H1 (cell line): ENCODE data around the gene CTNND2. TPM values are rescaled to one million over a fixed set of nuclear protein-coding genes. Genes with fewer than 3 reads are reported as not detected.

Source experiments
- CTCF ChIA-PET: fragments of 300-600 bp; sonication (Branson Sonifier 250); formaldehyde crosslinking; loops from one replicate; lab custom pipeline; 2021; ENCODE audit not compliant: partially characterized antibody; lab: Charles Lee
- POLR2A ChIA-PET: fragments of 300-600 bp; sonication (Branson Sonifier 250); formaldehyde crosslinking; loops from one replicate; lab custom pipeline; 2021; ENCODE audit warnings: inconsistent platforms; ENCODE audit not compliant: partially characterized antibody; lab: Charles Lee
- DNase-seq, 2 experiments: peaks; one replicate each; pipeline versions ENCODE4 v3.0.0 to v3.0.0-alpha.2; 2010 to 2022; ENCODE audit warnings: low spot score in 2 of 2, low read depth in 1 of 2, mixed read lengths in 1 of 2
- FAIRE-seq: peaks from 2 replicates; lab custom pipeline; 2011; peaks lifted over from hg19 to GRCh38; lab: Jason Lieb, UNC
- H2AFZ ChIP-seq: 2 replicates; pipeline ENCODE4 v1.8.1; 2012; ENCODE audit warnings: low read length, inconsistent platforms
- H2AK5ac ChIP-seq: 2 replicates; pipeline ENCODE4 v1.6.1; 2013; ENCODE audit warnings: low read depth, low read length
- H2BK120ac ChIP-seq: replicated peaks from 2 replicates; pipeline ENCODE3; 2013; ENCODE audit warnings: low read depth, low read length, inconsistent platforms
- H2BK12ac ChIP-seq: 2 replicates; pipeline ENCODE4 v1.6.1; 2013; ENCODE audit warnings: low read depth, low read length
- H2BK15ac ChIP-seq: 2 replicates; pipeline ENCODE4 v1.6.1; 2013; ENCODE audit warnings: low read length
- H2BK20ac ChIP-seq: 2 replicates; pipeline ENCODE4 v1.6.1; 2013; ENCODE audit warnings: low read length
- H2BK5ac ChIP-seq: 2 replicates; pipeline ENCODE4 v1.6.1; 2013; ENCODE audit warnings: low read depth, low read length
- H3K14ac ChIP-seq: 2 replicates; pipeline ENCODE4 v1.6.1; 2013; ENCODE audit warnings: inconsistent platforms; ENCODE audit not compliant: insufficient read length
- H3K18ac ChIP-seq: 2 replicates; pipeline ENCODE4 v1.6.1; 2013; ENCODE audit warnings: low read length; ENCODE audit errors: extremely low read depth
- H3K23ac ChIP-seq: 2 replicates; pipeline ENCODE4 v1.6.1; 2013; ENCODE audit warnings: inconsistent platforms; ENCODE audit not compliant: insufficient read length
- H3K23me2 ChIP-seq: 2 replicates; pipeline ENCODE4 v1.6.1; 2013; ENCODE audit warnings: low read depth, low read length
- H3K27ac ChIP-seq: 2 replicates; pipeline ENCODE4 v1.6.1; 2011; ENCODE audit warnings: low read depth, low read length, inconsistent platforms
- H3K27me3 ChIP-seq, 4 experiments: replicated peaks in 1 of 4; 1 replicate in 1 of 4; 2 replicates in 3 of 4; pipeline versions ENCODE4 v1.6.1 to v1.8.1; 2011 to 2013; ENCODE audit warnings: low read length in 3 of 4, mild to moderate bottlenecking in 3 of 4, inconsistent platforms in 2 of 4, mixed read lengths in 2 of 4, moderate library complexity in 1 of 4; ENCODE audit not compliant: control insufficient read depth in 3 of 4, insufficient read depth in 3 of 4; ENCODE audit errors: extremely low read depth in 1 of 4
- H3K36me3 ChIP-seq, 4 experiments: 2 replicates each; pipeline versions ENCODE4 v1.6.1 to v1.8.1; 2011 to 2013; ENCODE audit warnings: mild to moderate bottlenecking in 4 of 4, low read length in 3 of 4, moderate library complexity in 2 of 4, control low read depth in 1 of 4, inconsistent platforms in 1 of 4; ENCODE audit not compliant: insufficient read depth in 4 of 4, control insufficient read depth in 2 of 4
- H3K4ac ChIP-seq: replicated peaks from 2 replicates; pipeline ENCODE3; 2013; ENCODE audit warnings: low read length, low read depth, mixed read lengths, inconsistent platforms; ENCODE audit not compliant: insufficient read length
- H3K4me1 ChIP-seq, 4 experiments: replicated peaks in 1 of 4; 1 replicate in 1 of 4; 2 replicates in 3 of 4; pipeline versions ENCODE4 v1.6.1 to v1.8.1; 2011 to 2013; ENCODE audit warnings: low read length in 3 of 4, inconsistent platforms in 2 of 4, mixed read lengths in 1 of 4; ENCODE audit not compliant: insufficient read depth in 4 of 4, control insufficient read depth in 3 of 4
- H3K4me2 ChIP-seq, 2 experiments: 2 replicates each; pipeline versions ENCODE4 v1.6.1 to v1.8.1; 2011 to 2013; ENCODE audit warnings: low read depth in 2 of 2, low read length in 2 of 2, control low read depth in 1 of 2, inconsistent platforms in 1 of 2, mild to moderate bottlenecking in 1 of 2; ENCODE audit not compliant: insufficient read depth in 1 of 2
- H3K4me3 ChIP-seq, 4 experiments: fragments of 200-600, 300-600 bp in 1 of 4; sonication (generic), shearing (Covaris generic), sonication (Bioruptor Twin) in 1 of 4; 2 replicates each; pipeline versions ENCODE4 v1.5.1 to v1.8.1; 2011 to 2016; ENCODE audit warnings: low read length in 4 of 4, low read depth in 3 of 4, control low read depth in 2 of 4, inconsistent platforms in 2 of 4, mild to moderate bottlenecking in 2 of 4, mixed read lengths in 1 of 4, moderate library complexity in 1 of 4; ENCODE audit not compliant: insufficient read depth in 2 of 4; ENCODE audit errors: extremely low read depth in 1 of 4
- H3K56ac ChIP-seq: replicated peaks from 2 replicates; pipeline ENCODE3; 2013; ENCODE audit warnings: low read depth, mild to moderate bottlenecking, mixed read lengths, low read length, inconsistent platforms; ENCODE audit not compliant: insufficient read length
- H3K79me1 ChIP-seq: 2 replicates; pipeline ENCODE4 v1.6.1; 2013; ENCODE audit warnings: low read depth, low read length, control low read depth
- H3K79me2 ChIP-seq, 2 experiments: 2 replicates each; pipeline versions ENCODE4 v1.6.1 to v1.8.1; 2012 to 2013; ENCODE audit warnings: low read length in 2 of 2, mild to moderate bottlenecking in 2 of 2, inconsistent platforms in 1 of 2; ENCODE audit not compliant: insufficient read depth in 2 of 2, control insufficient read depth in 1 of 2
- H3K9ac ChIP-seq, 4 experiments: replicated peaks in 1 of 4; 1 replicate in 1 of 4; 2 replicates in 3 of 4; pipeline versions ENCODE4 v1.6.1 to v1.8.1; 2011 to 2013; ENCODE audit warnings: low read depth in 3 of 4, low read length in 3 of 4, control low read depth in 2 of 4, mild to moderate bottlenecking in 2 of 4, moderate library complexity in 2 of 4, inconsistent platforms in 1 of 4; ENCODE audit errors: extremely low read depth in 1 of 4
- H3K9me3 ChIP-seq, 2 experiments: 2 replicates each; pipeline versions ENCODE4 v1.6.1 to v1.8.1; 2012 to 2013; ENCODE audit warnings: mild to moderate bottlenecking in 2 of 2, moderate library complexity in 2 of 2, control low read depth in 1 of 2, inconsistent platforms in 1 of 2, low read depth in 1 of 2, low read length in 1 of 2, mixed read lengths in 1 of 2; ENCODE audit not compliant: insufficient read depth in 2 of 2
- H4K20me1 ChIP-seq, 2 experiments: replicated peaks in 1 of 2; 2 replicates each; pipeline versions ENCODE3 to v1.8.1; 2011 to 2013; ENCODE audit warnings: inconsistent platforms in 2 of 2, low read length in 2 of 2, mild to moderate bottlenecking in 1 of 2; ENCODE audit not compliant: insufficient read depth in 2 of 2, control insufficient read depth in 1 of 2
- H4K5ac ChIP-seq: 2 replicates; pipeline ENCODE4 v1.6.1; 2013; ENCODE audit warnings: low read length, low read depth, mixed read lengths, inconsistent platforms; ENCODE audit not compliant: insufficient read length
- H4K8ac ChIP-seq: 2 replicates; pipeline ENCODE4 v1.8.0; 2013; ENCODE audit warnings: mild to moderate bottlenecking, moderate library complexity, low read length, inconsistent platforms; ENCODE audit not compliant: insufficient read depth; ENCODE audit errors: extremely low read depth
- H4K91ac ChIP-seq: replicated peaks from 2 replicates; pipeline ENCODE3; 2013; ENCODE audit warnings: low read length, mixed read lengths, inconsistent platforms; ENCODE audit not compliant: insufficient read length
- BACH1 ChIP-seq: IDR thresholded peaks from 2 replicates; pipeline ENCODE4 v1.6.1; 2012; ENCODE audit warnings: low read length, improper control_type of control experiment
- CHD2 ChIP-seq: IDR thresholded peaks from 2 replicates; pipeline ENCODE4 v1.6.1; 2012; ENCODE audit warnings: low read length, improper control_type of control experiment
- CTBP2 ChIP-seq: IDR thresholded peaks from 2 replicates; pipeline ENCODE4 v1.7.0; 2011; ENCODE audit warnings: borderline replicate concordance, mild to moderate bottlenecking, moderate library complexity, mixed read lengths, low read length; ENCODE audit not compliant: insufficient read depth, insufficient read length
- JUND ChIP-seq: IDR thresholded peaks from 2 replicates; pipeline ENCODE4 v1.6.1; 2011; ENCODE audit warnings: mild to moderate bottlenecking, improper control_type of control experiment, low read length
- KDM1A ChIP-seq: fragments of 200-600, 300-600 bp; sonication (generic); IDR thresholded peaks from 2 replicates; pipeline ENCODE4 v1.7.1; 2016; ENCODE audit warnings: mild to moderate bottlenecking, low read length, borderline replicate concordance
- MAFK ChIP-seq: IDR thresholded peaks from 2 replicates; pipeline ENCODE4 v1.6.1; 2012; ENCODE audit warnings: low read depth, mild to moderate bottlenecking, improper control_type of control experiment, low read length
- POLR2AphosphoS5 ChIP-seq: IDR thresholded peaks from 2 replicates; pipeline ENCODE4 v1.6.1; 2011; ENCODE audit warnings: low read depth, low read length
- RBBP5 ChIP-seq: IDR thresholded peaks from 2 replicates; pipeline ENCODE4 v1.7.1; 2012; ENCODE audit warnings: low read depth, mild to moderate bottlenecking, inconsistent platforms, low read length, moderate library complexity, borderline replicate concordance
- RXRA ChIP-seq: IDR thresholded peaks from 2 replicates; pipeline ENCODE4 v1.6.1; 2011; ENCODE audit warnings: low read depth, mild to moderate bottlenecking, low read length, moderate library complexity; ENCODE audit not compliant: insufficient read depth
- SIX5 ChIP-seq: IDR thresholded peaks from 2 replicates; pipeline ENCODE4 v1.6.1; 2011; ENCODE audit warnings: mild to moderate bottlenecking, low read depth, low read length
- TBP ChIP-seq: IDR thresholded peaks from 2 replicates; pipeline ENCODE4 v1.6.1; 2011; ENCODE audit warnings: low read depth, low read length, improper control_type of control experiment
- WGBS, 2 experiments: shearing (Covaris generic) in 1 of 2; methylation state at CpG; one replicate each; pipeline versions ENCODE4 v1.1.6 to v1.1.7; 2013 to 2015; ENCODE audit warnings: low lambda C conversion rate in 2 of 2, mixed read lengths in 2 of 2, inconsistent platforms in 1 of 2, low coverage in 1 of 2, missing lambda C conversion rate in 1 of 2; ENCODE audit not compliant: insufficient replicate concordance in 2 of 2, insufficient coverage in 1 of 2, insufficient read length in 1 of 2; ENCODE audit errors: extremely low coverage in 1 of 2, missing lambda C conversion rate in 1 of 2; 5-methylcytosine and 5-hydroxymethylcytosine counted together
- polyA plus RNA-seq, 7 experiments: library from polyadenylated mRNA; depleted of rRNA in 3 of 7; stranded (reverse) in 5 of 7; unstranded in 2 of 7; fragments of >200 nt in 5 of 7; fragments of 200-250 nt in 2 of 7; gene quantifications; 1 replicate in 5 of 7; 2 replicates in 1 of 7; 4 replicates in 1 of 7; pipeline versions ENCODE4 v1.2.1 to v1.2.3, GENCODE V29; 2011 to 2013; ENCODE audit warnings: missing spikeins in 2 of 7, mixed read lengths in 2 of 7
- total RNA-seq: library from RNA; stranded (reverse); fragmentation: NEBNext Ultra II Directional; extraction: Animal tissue kit (Norgen Biotek cat#: 25700); gene quantifications from 2 replicates; pipeline ENCODE4 v1.2.1, GENCODE V29; 2021

CTNND2 gene
- total and polyA plus RNA-seq, 2 of the 8 experiments (the other 6 are each of a cell fraction or from before 2014, with no cell fraction given), result 7.4 to 14.2 TPM

GRCh38 chr5:11429254-11429653, 475.0 kb downstream of the CTNND2 start:
- POLR2A ChIA-PET, result interaction anchor here (0.6 kb wide), 1 partner anchor 19 kb away, joined by 4 read pairs; no protein-coding TSS in a partner anchor
- FAIRE-seq, result no peak

More at GRCh38 chr5:11429254-11429653, 475.0 kb downstream of the CTNND2 start:
- H3K79me2 ChIP-seq, result no peaks in the 10 kb centered on the region
- H3K4me1 ChIP-seq, result no peaks in the 10 kb centered on the region
- no peak overlapping the region for H4K5ac ChIP-seq
- no peak overlapping the region for H3K14ac ChIP-seq
- H3K79me1 ChIP-seq, result no peaks in the 10 kb centered on the region
- H2BK12ac ChIP-seq, result no peak overlapping the region
- H3K27me3 ChIP-seq, result no peaks in the 10 kb centered on the region
- TF ChIP-seq JUND (no peak), BACH1 (no peak), SIX5 (no peak), CHD2 (no peak), RBBP5 (no peak), MAFK (no peak), TBP (no peak), CTBP2 (no peak), KDM1A (no peak), POLR2AphosphoS5 (no peak), RXRA (no peak)
- H3K9me3 ChIP-seq, result no peaks in the 10 kb centered on the region
- H4K91ac ChIP-seq, result no peak overlapping the region
- no peak overlapping the region for H3K9ac ChIP-seq
- WGBS, 2 experiments, result 86% methylated on average over 7 of the region's 7 CpGs; no CpG with 5 or more reads in 1 of the 2 experiments
- no peak overlapping the region for H4K8ac ChIP-seq
- H3K4ac ChIP-seq, result no peak overlapping the region
- DNase-seq, result no peak
- H2BK20ac ChIP-seq, result no peak overlapping the region
- H2BK5ac ChIP-seq, result no peak overlapping the region
- H2AFZ ChIP-seq, result no peak overlapping the region
- no peaks in the 10 kb centered on the region for H3K36me3 ChIP-seq
- no peak overlapping the region for H2AK5ac ChIP-seq
- H3K4me3 ChIP-seq, result no peak overlapping the region
- no peaks in the 10 kb centered on the region for H3K23me2 ChIP-seq
- no peak overlapping the region for H2BK120ac ChIP-seq
- no peak overlapping the region for H3K23ac ChIP-seq
- H3K56ac ChIP-seq, result no peak overlapping the region
- H3K27ac ChIP-seq, result no peak overlapping the region
- no peak overlapping the region for H2BK15ac ChIP-seq
- H4K20me1 ChIP-seq, result no peaks in the 10 kb centered on the region
- CTCF ChIA-PET, result interaction anchor here (1.0 kb wide), 1 partner anchor 12 kb away, joined by 4 read pairs; no protein-coding TSS in a partner anchor
- no peak overlapping the region for H3K4me2 ChIP-seq
- H3K18ac ChIP-seq, result no peak overlapping the region
